NCI-H1436 (cell line): ENCODE measurements around the gene ARMC3.
"Not testable (repeated sequence)": the region's sequence is repeated elsewhere in the genome, so short reads cannot be mapped to it uniquely, and the experiment has no call there.

ENCODE experiments used
- DNase-seq: peaks from one replicate; lab custom pipeline; 2025; lab: John Stamatoyannopoulos, UW

The ARMC3 gene

DNA sequence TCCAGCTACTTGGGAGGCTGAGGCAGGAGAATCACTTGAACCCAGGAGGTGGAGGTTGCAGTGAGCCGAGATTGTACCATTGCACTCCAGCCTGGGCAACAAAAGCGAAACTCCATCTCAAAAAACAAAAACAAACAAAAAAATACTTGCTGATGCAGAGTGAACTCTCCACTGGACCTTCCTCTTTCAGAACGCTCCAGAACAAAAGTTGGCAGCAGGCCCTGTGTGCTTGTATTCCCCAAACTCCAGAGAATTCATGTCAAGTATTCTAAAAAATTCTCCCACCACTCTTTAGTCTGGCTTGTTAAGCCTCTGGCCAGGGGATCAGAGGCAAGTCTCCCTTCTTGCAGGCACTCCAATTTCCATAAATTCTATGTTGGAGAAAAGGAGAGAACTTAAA lies 144.7 kb downstream of the ARMC3 start:
- not testable (repeated sequence) for DNase-seq

GRCh38 chr10:23073527-23073926 lies 145.7 kb downstream of the ARMC3 start:
- no peak for DNase-seq

DNA sequence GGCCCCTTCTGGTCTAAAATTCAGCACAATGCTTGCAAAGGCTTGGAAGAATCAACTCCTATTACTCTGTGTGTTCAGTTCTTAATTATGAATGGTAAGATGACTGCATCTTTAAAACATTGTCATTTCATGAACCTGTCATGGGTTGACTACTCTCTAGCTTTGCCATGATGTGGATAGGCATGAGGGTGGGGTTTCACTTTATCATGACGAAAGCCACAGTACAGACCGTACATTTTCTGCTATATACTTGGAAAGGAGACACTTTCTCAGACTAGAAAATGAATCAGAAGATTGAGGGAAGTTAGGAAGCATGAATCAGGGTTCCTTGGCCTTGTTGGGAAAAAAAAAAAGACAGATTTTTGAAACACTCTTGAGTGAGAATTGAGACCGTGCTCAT lies 147.8 kb downstream of the ARMC3 start:
- DNase-seq: no peak

DNA sequence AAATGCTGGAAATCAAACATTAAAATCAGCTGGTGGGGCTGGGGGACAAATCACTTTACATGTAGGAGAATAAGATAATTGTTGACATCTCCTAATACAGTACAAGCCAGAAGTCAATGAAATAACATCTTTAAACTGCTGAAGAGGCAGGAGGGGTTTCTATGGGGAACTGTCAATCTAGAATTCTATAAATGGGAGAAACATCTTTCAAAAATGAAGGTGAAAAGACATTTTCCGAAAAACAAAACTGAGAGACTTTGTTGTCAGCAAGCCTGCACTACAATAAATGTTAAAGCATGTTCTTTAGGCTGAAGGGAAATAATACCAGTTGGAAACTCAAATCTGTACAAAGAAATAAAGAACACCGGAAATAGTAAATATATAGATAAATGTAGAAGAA lies 150.3 kb downstream of the ARMC3 start:
- DNase-seq: no peak

DNA sequence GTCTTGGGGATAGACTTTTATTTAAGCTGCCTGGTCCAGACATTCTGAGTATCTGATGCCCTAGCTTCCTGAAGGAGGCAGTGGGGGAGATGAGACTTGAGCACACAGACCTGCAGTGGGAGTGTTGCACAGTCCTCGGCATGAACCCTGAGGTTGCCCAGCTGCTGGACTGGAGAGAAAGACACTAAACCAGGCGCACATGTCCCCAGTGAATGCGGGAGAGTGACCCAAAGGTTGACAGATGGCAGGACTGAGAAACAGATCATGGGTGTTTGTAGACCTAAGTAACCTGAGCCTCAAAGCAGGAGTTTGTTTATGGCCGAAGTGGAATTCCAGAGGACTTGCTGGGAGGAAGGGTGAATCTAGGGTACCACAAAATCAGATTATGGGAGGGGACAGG lies 151.8 kb downstream of the ARMC3 start:
- no peak for DNase-seq

GRCh38 chr10:23080262-23080661 lies 152.4 kb downstream of the ARMC3 start:
- DNase-seq: no peak

GRCh38 chr10:23081221-23081750 lies 153.4 kb downstream of the ARMC3 start:
- no peak for DNase-seq

DNA sequence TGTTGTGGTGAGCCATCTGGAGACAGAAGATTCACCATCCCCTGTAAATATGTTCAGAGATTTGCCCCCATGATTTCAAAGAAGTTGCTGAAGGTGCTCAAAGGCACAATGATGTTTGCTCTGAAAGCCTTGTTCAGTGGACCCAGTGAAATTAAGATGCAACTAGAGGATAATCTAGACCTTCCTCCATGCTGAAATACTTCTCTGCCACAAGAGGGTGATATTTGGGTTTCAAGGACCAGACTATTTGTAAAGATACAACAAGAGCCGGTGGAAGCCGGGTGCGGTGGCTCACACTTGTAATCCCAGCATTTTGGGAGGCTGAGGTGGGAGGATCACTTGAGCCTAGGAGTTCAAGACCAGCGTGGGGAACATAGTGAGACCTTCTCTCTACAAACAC lies 154.0 kb downstream of the ARMC3 start:
- no peak for DNase-seq
